DND-41 (cell line): ENCODE results near the gene MYH3.
A peak's percentile ranks its signal among the peaks of the same experiment; 100 is the strongest.

ENCODE experiments used
- ATAC-seq: fragments of 200-7000 bp; cut with Tn5 transposase; 3 replicates; pipeline ENCODE4 v1.9.1; 2021; ENCODE audit warnings: low read depth; ENCODE audit not compliant: insufficient read depth
- DNase-seq: peaks from one replicate; pipeline ENCODE4 v3.0.0-alpha.2; 2020
- H2AFZ ChIP-seq: 2 replicates; pipeline ENCODE4 v1.6.0; 2012; ENCODE audit warnings: low read depth, low read length
- H3K27ac ChIP-seq: 2 replicates; pipeline ENCODE4 v1.5.1; 2012; ENCODE audit warnings: low read length, inconsistent platforms
- H3K27me3 ChIP-seq: fragments of 200-600 bp; sonication (generic); 2 replicates; pipeline ENCODE4 v1.6.0; 2012; ENCODE audit warnings: low read length, mild to moderate bottlenecking, inconsistent platforms; ENCODE audit not compliant: insufficient read depth, poor library complexity
- H3K36me3 ChIP-seq: 2 replicates; pipeline ENCODE4 v1.5.1; 2012; ENCODE audit warnings: low read length, inconsistent platforms; ENCODE audit not compliant: insufficient read depth
- H3K4me1 ChIP-seq: 2 replicates; pipeline ENCODE4 v1.5.1; 2012; ENCODE audit warnings: mild to moderate bottlenecking, low read length; ENCODE audit not compliant: insufficient read depth
- H3K4me2 ChIP-seq: 2 replicates; pipeline ENCODE4 v1.6.0; 2012; ENCODE audit warnings: mild to moderate bottlenecking, moderate library complexity, low read length, inconsistent platforms; ENCODE audit not compliant: insufficient read depth
- H3K4me3 ChIP-seq, 2 experiments: fragments of 200-600 bp in 1 of 2; shearing (Covaris generic) in 1 of 2; 2 replicates each; pipeline ENCODE4 v1.5.1; 2012 to 2016; ENCODE audit warnings: inconsistent platforms in 2 of 2, low read length in 2 of 2, mild to moderate bottlenecking in 2 of 2, low read depth in 1 of 2, moderate library complexity in 1 of 2
- H3K79me2 ChIP-seq: 2 replicates; pipeline ENCODE4 v1.6.0; 2012; ENCODE audit warnings: low read length, inconsistent platforms; ENCODE audit not compliant: insufficient read depth
- H3K9ac ChIP-seq: 2 replicates; pipeline ENCODE4 v1.6.0; 2012; ENCODE audit warnings: low read depth, mild to moderate bottlenecking, inconsistent platforms, low read length, moderate library complexity
- H3K9me3 ChIP-seq: 2 replicates; pipeline ENCODE4 v1.5.1; 2012; ENCODE audit warnings: low read length, moderate library complexity, mild to moderate bottlenecking, inconsistent platforms; ENCODE audit not compliant: insufficient read depth, severe bottlenecking
- H4K20me1 ChIP-seq: 2 replicates; pipeline ENCODE4 v1.6.0; 2012; ENCODE audit warnings: low read length; ENCODE audit not compliant: insufficient read depth
- CTCF ChIP-seq: IDR thresholded peaks from 2 replicates; pipeline ENCODE4 v1.5.1; 2012; ENCODE audit warnings: borderline replicate concordance, low read length, moderate library complexity, mild to moderate bottlenecking; ENCODE audit not compliant: poor library complexity, severe bottlenecking; ENCODE audit errors: extremely low read depth
- EZH2 ChIP-seq: IDR thresholded peaks from 3 replicates; pipeline ENCODE4 v1.6.1; 2012; ENCODE audit warnings: borderline replicate concordance, low read depth, mild to moderate bottlenecking, moderate library complexity, low read length, inconsistent platforms; ENCODE audit not compliant: severe bottlenecking

MYH3 gene

DNA sequence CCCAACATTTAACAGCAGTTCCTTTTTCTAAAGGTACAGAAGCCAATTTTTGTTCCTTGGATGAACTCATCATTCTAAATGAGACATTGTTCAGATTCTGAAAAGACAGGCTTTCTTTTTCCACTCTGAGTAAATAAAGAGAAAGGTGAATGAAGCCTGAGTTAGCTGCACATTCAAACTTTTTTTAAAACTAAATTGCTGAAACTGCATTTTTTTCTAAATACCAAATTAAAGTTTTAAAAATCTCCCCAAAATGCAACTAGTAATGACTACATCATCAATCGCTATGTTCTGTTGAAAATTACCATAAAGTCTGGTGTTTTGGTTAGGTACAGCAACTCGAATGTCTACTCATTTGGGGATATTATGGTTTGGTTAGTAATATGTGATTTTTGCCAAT lies 30.4 kb upstream of the MYH3 start:
- DNase-seq = no peak
- no peak for ATAC-seq
- no peak overlapping the region for H2AFZ ChIP-seq
- H3K9ac ChIP-seq = no peak overlapping the region
- H3K4me2 ChIP-seq = no peak overlapping the region
- no peak for TF ChIP-seq EZH2
- no peak for TF ChIP-seq CTCF
- H3K27me3 ChIP-seq = no peaks in the 10 kb centered on the region
- H3K79me2 ChIP-seq = peaks cover 52% of the 10 kb centered on the region
- H3K9me3 ChIP-seq = no peaks in the 10 kb centered on the region
- peaks cover 21% of the 10 kb centered on the region; the same call in 1 of the 2 replicates for H4K20me1 ChIP-seq
- H3K27ac ChIP-seq = no peak overlapping the region
- peaks cover 6% of the 10 kb centered on the region; the same call in 1 of the 2 replicates for H3K4me1 ChIP-seq
- peaks cover 92% of the 10 kb centered on the region for H3K36me3 ChIP-seq
- no peak overlapping the region for H3K4me3 ChIP-seq

GRCh38 chr17:10683853-10684252 lies 26.7 kb upstream of the MYH3 start:
- DNase-seq (no peak), ATAC-seq (no peak; the same call in 2 of the 3 replicates)
- H3K27me3 ChIP-seq = no peaks in the 10 kb centered on the region
- no peak overlapping the region for H3K27ac ChIP-seq
- peaks cover 17% of the 10 kb centered on the region; the same call in 1 of the 2 replicates for H3K79me2 ChIP-seq
- H3K4me3 ChIP-seq = no peak overlapping the region
- no peak overlapping the region for H3K4me2 ChIP-seq
- no peaks in the 10 kb centered on the region for H3K9me3 ChIP-seq
- peaks cover 13% of the 10 kb centered on the region; the same call in 1 of the 2 replicates for H4K20me1 ChIP-seq
- no peak overlapping the region for H2AFZ ChIP-seq
- no peak for TF ChIP-seq EZH2
- peak; percentile 70 for TF ChIP-seq CTCF
- no peaks in the 10 kb centered on the region for H3K4me1 ChIP-seq
- H3K9ac ChIP-seq = no peak overlapping the region
- H3K36me3 ChIP-seq = peaks cover 92% of the 10 kb centered on the region

- Histone ChIP-seq H2AFZ (no peak overlapping the region), H3K9me3 (no peaks in the 10 kb centered on the region), H4K20me1 (peaks cover 4% of the 10 kb centered on the region; the same call in 1 of the 2 replicates), H3K4me2 (no peak overlapping the region), H3K4me3 (no peak overlapping the region), H3K79me2 (peaks cover 3% of the 10 kb centered on the region; the same call in 1 of the 2 replicates), H3K4me1 (no peaks in the 10 kb centered on the region), H3K36me3 (peaks cover 86% of the 10 kb centered on the region), H3K27ac (no peak overlapping the region), H3K27me3 (no peaks in the 10 kb centered on the region), H3K9ac (no peak overlapping the region)
- no peak for ATAC-seq
- DNase-seq = no peak
- no peak for TF ChIP-seq CTCF
- no peak for TF ChIP-seq EZH2
Observed at GRCh38 chr17:10681866-10682446, 24.8 kb upstream of the MYH3 start.
